CD8-positive, alpha-beta memory T cell (primary cell): ENCODE data around the gene TRPV6. TPM values are rescaled to one million over a fixed set of nuclear protein-coding genes. Genes with fewer than 3 reads are reported as not detected.
A peak's percentile ranks its signal among the peaks of the same experiment; 100 is the strongest.

Source experiments
- CTCF ChIA-PET: fragments of 350-600 bp; sonication (Branson Sonifier 250); formaldehyde crosslinking; loops from one replicate; lab custom pipeline; 2021; ENCODE audit warnings: antibody characterized with exemption; lab: Charles Lee
- POLR2A ChIA-PET: fragments of 350-600 bp; sonication (Branson Sonifier 250); formaldehyde crosslinking; loops from one replicate; lab custom pipeline; 2021; ENCODE audit warnings: antibody characterized with exemption; lab: Charles Lee
- DNase-seq, 5 donors: peaks; one replicate each; pipeline versions ENCODE4 v3.0.0 to v3.0.0-alpha.2; 2020 to 2022; ENCODE audit warnings: mixed read lengths in 1 of 5
- H3K27ac ChIP-seq: one replicate; pipeline ENCODE4 v1.7.0; 2013; ENCODE audit warnings: low read depth, mild to moderate bottlenecking, low read length, moderate library complexity
- H3K27me3 ChIP-seq: 2 replicates; pipeline ENCODE4 v1.7.0; 2013; ENCODE audit warnings: low read length, mild to moderate bottlenecking; ENCODE audit not compliant: insufficient read depth, poor library complexity, severe bottlenecking
- H3K36me3 ChIP-seq: 2 replicates; pipeline ENCODE4 v1.7.0; 2013; ENCODE audit warnings: mild to moderate bottlenecking, low read length, moderate library complexity; ENCODE audit not compliant: insufficient read depth
- H3K4me1 ChIP-seq: 2 replicates; pipeline ENCODE4 v1.7.0; 2013; ENCODE audit warnings: mild to moderate bottlenecking, low read length, moderate library complexity; ENCODE audit not compliant: insufficient read depth
- H3K4me3 ChIP-seq: 2 replicates; pipeline ENCODE4 v1.7.0; 2013; ENCODE audit warnings: mild to moderate bottlenecking, low read length
- H3K9me3 ChIP-seq: 2 replicates; pipeline ENCODE4 v1.7.0; 2013; ENCODE audit warnings: mild to moderate bottlenecking, low read length
- H3K27ac Mint-ChIP-seq, 8 donors: one replicate each; pipeline ENCODE4 v1.8.0; 2020 to 2021; ENCODE audit warnings: mixed read lengths in 8 of 8, mild to moderate bottlenecking in 6 of 8, inconsistent platforms in 3 of 8, moderate library complexity in 3 of 8
- H3K27me3 Mint-ChIP-seq, 2 donors: one replicate each; pipeline ENCODE4 v1.8.0; 2020 to 2021; ENCODE audit warnings: mixed read lengths in 2 of 2, mild to moderate bottlenecking in 1 of 2, moderate library complexity in 1 of 2
- H3K36me3 Mint-ChIP-seq, 3 donors: one replicate each; pipeline ENCODE4 v1.8.0; 2020 to 2021; ENCODE audit warnings: mixed read lengths in 3 of 3, inconsistent platforms in 1 of 3, mild to moderate bottlenecking in 1 of 3
- H3K4me1 Mint-ChIP-seq, 3 donors: one replicate each; pipeline ENCODE4 v1.8.0; 2020 to 2021; ENCODE audit warnings: mixed read lengths in 3 of 3, inconsistent platforms in 1 of 3, mild to moderate bottlenecking in 1 of 3
- H3K4me3 Mint-ChIP-seq, 7 donors: one replicate each; pipeline ENCODE4 v1.8.0; 2020 to 2021; ENCODE audit warnings: mixed read lengths in 7 of 7, mild to moderate bottlenecking in 6 of 7, moderate library complexity in 4 of 7, inconsistent platforms in 2 of 7
- H3K9me3 Mint-ChIP-seq, 5 donors: one replicate each; pipeline ENCODE4 v1.8.0; 2020 to 2022; ENCODE audit warnings: mixed read lengths in 5 of 5, mild to moderate bottlenecking in 3 of 5, moderate library complexity in 2 of 5, inconsistent platforms in 1 of 5
- polyA plus RNA-seq: library from polyadenylated mRNA; unstranded; fragments of 300-500 nt; fragmentation: Illumina TruSeq; gene quantifications from one replicate; pipeline ENCODE4 v1.2.3, GENCODE V29; 2021
- total RNA-seq, 2 experiments: library from RNA; stranded (reverse); gene quantifications; one replicate each; pipeline ENCODE4 v1.2.3, GENCODE V29; 2021

The TRPV6 gene
- total RNA-seq (not detected), polyA plus RNA-seq (not detected)

GRCh38 chr7:142885311-142886230, at the start of gene TRPV6:
TRPV6 (minus strand) TSS chr7:142885745.
- Histone ChIP-seq H3K36me3 (no peaks in the 10 kb centered on the region), H3K27ac (no peak within 1 kb of the TSS), H3K4me1 (no peaks in the 10 kb centered on the region), H3K27me3 (no peaks in the 10 kb centered on the region), H3K4me3 (no peak within 1 kb of the TSS), H3K9me3 (no peaks in the 10 kb centered on the region)
- Mint-ChIP-seq H3K4me3 (no peak within 1 kb of the TSS), H3K4me1 (peaks cover 0 to 4% (median 0%) of the 10 kb centered on the region in 3 donors), H3K36me3 (no peaks in the 10 kb centered on the region), H3K27ac (no peak within 1 kb of the TSS), H3K9me3 (no peaks in the 10 kb centered on the region), H3K27me3 (peaks cover 9 to 34% of the 10 kb centered on the region in 2 donors)
- no peak for DNase-seq
- ChIA-PET CTCF (no interaction called here), POLR2A (no interaction called here)

DNA sequence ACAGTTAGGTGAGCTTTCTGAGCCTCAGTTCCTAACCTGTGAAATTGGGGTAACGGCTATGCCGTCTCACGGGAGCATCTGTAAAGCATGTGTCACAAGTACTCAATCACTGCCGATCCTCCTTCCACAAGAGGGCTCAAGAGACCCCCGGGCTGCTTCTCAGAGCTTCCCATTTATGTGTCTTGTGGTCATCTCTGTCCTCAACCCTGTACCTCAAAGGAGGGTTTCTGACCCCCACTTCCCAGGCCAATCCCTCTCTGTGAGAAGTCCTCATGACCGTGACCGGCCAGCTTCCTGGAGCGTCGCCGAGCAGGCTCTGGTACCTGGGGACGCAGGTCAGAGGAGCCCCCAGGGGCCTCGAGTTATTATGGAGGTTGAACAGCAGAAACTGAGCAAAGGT, 48.5 kb upstream of the TRPV6 start:
- no peak for DNase-seq
- Mint-ChIP-seq H3K4me1 (no peaks in the 10 kb centered on the region), H3K4me3 (no peak overlapping the region), H3K9me3 (no peaks in the 10 kb centered on the region), H3K36me3 (no peaks in the 10 kb centered on the region), H3K27ac (no peak overlapping the region), H3K27me3 (peaks cover 13% of the 10 kb centered on the region in 2 donors)
- ChIA-PET CTCF (no interaction called here), POLR2A (no interaction called here)
- Histone ChIP-seq H3K36me3 (no peaks in the 10 kb centered on the region), H3K27ac (no peak overlapping the region), H3K4me1 (no peaks in the 10 kb centered on the region), H3K27me3 (no peaks in the 10 kb centered on the region), H3K9me3 (no peaks in the 10 kb centered on the region), H3K4me3 (no peak overlapping the region)

DNA sequence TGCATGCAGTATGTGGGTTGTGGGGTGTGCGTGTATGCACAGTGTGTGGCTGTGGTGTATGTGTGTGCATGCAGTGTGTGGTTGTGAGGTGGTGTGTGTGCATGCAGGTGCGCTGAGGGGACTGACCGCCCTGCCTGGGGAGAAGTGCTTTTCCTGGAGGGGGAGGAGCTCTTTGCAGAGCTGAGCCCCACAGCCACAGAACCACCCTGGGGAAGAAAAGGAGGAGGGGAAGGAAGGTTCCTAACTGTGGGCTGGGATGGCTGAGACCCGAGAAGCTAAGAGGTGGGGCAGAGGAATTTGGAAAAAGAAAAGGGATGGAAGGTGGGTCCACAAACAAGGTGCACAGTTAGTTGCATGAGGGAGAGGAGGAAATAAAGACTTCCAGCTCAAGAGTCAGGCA, 48.1 kb upstream of the TRPV6 start, which contains the start of gene TRPV5:
Gene TRPV5, minus strand, starts transcription at position 123 of the 400 bp plus-strand sequence. CDS start 287 bp downstream, outside the sequence.
- POLR2A ChIA-PET, result no interaction called here
- Histone ChIP-seq H3K27ac (no peak within 1 kb of the TSS), H3K27me3 (no peaks in the 10 kb centered on the region), H3K4me3 (no peak within 1 kb of the TSS), H3K9me3 (no peaks in the 10 kb centered on the region), H3K36me3 (no peaks in the 10 kb centered on the region), H3K4me1 (no peaks in the 10 kb centered on the region)
- Mint-ChIP-seq H3K9me3 (no peaks in the 10 kb centered on the region), H3K4me3 (no peak within 1 kb of the TSS), H3K4me1 (no peaks in the 10 kb centered on the region), H3K36me3 (no peaks in the 10 kb centered on the region), H3K27me3 (peaks cover 13 to 15% of the 10 kb centered on the region in 2 donors), H3K27ac (no peak within 1 kb of the TSS)
- CTCF ChIA-PET, result no interaction called here
- DNase-seq, result no peak

GRCh38 chr7:142933092-142933475, 47.5 kb upstream of the TRPV6 start:
- Mint-ChIP-seq H3K27ac (no peak overlapping the region), H3K4me3 (no peak overlapping the region), H3K36me3 (no peaks in the 10 kb centered on the region), H3K9me3 (no peaks in the 10 kb centered on the region), H3K4me1 (no peaks in the 10 kb centered on the region), H3K27me3 (peaks cover 13 to 17% of the 10 kb centered on the region in 2 donors)
- DNase-seq, result no peak
- Histone ChIP-seq H3K27ac (no peak overlapping the region), H3K9me3 (no peaks in the 10 kb centered on the region), H3K4me3 (no peak overlapping the region), H3K4me1 (no peaks in the 10 kb centered on the region), H3K36me3 (no peaks in the 10 kb centered on the region), H3K27me3 (no peaks in the 10 kb centered on the region)
- ChIA-PET POLR2A (no interaction called here), CTCF (no interaction called here)

GRCh38 chr7:142932386-142933091, 47.0 kb upstream of the TRPV6 start:
- peaks cover 13 to 15% of the 10 kb centered on the region in 2 donors for H3K27me3 Mint-ChIP-seq
- H3K4me1 Mint-ChIP-seq, result no peaks in the 10 kb centered on the region
- H3K9me3 Mint-ChIP-seq, result no peaks in the 10 kb centered on the region
- ChIA-PET CTCF (no interaction called here), POLR2A (no interaction called here)
- H3K27ac Mint-ChIP-seq, result no peak overlapping the region
- no peak overlapping the region for H3K4me3 Mint-ChIP-seq
- no peak overlapping the region for H3K4me3 ChIP-seq
- H3K36me3 ChIP-seq, result no peaks in the 10 kb centered on the region
- H3K36me3 Mint-ChIP-seq, result no peaks in the 10 kb centered on the region
- H3K27me3 ChIP-seq, result no peaks in the 10 kb centered on the region
- no peaks in the 10 kb centered on the region for H3K9me3 ChIP-seq
- no peak overlapping the region for H3K27ac ChIP-seq
- no peaks in the 10 kb centered on the region for H3K4me1 ChIP-seq
- no peak for DNase-seq

DNA sequence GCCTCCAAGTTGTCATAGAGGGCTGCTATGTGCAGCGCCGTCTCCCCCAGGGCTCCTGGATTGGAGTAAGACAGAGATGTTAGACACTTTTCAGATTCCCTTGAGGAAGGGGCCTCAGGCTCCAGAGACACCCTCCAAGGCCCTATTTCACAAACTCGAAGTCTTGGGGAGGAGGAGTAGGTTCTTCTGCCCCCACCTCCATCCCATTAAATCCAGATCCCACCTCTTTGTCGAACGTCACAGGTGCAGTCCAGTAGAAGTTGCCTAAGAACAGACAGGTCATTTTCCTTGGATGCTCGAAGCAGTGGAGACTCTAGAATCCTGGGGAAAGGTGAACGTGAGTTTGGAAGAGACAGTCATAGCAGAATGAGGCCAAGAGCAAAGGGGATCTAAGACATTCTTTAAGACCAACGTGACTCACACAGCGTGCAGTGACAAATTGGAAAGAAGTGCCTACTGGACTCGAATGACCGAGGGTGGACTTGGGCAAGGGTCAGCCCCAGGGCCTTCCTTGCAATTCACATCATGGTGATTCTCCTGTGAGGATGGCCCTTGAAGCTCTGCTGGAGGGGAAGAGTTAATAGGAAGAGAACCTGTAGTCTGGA, 44.7 kb upstream of the TRPV6 start:
- H3K9me3 Mint-ChIP-seq, result no peaks in the 10 kb centered on the region
- H3K27me3 Mint-ChIP-seq, result peaks cover 6 to 16% of the 10 kb centered on the region in 2 donors
- H3K9me3 ChIP-seq, result no peaks in the 10 kb centered on the region
- CTCF ChIA-PET, result no interaction called here
- no peaks in the 10 kb centered on the region for H3K27me3 ChIP-seq
- no peaks in the 10 kb centered on the region for H3K36me3 ChIP-seq
- H3K36me3 Mint-ChIP-seq, result no peaks in the 10 kb centered on the region
- DNase-seq, result no peak
- H3K4me3 Mint-ChIP-seq, result no peak overlapping the region
- no peaks in the 10 kb centered on the region for H3K4me1 Mint-ChIP-seq
- H3K4me1 ChIP-seq, result no peaks in the 10 kb centered on the region
- H3K27ac Mint-ChIP-seq, result peak overlapping the region in 1 of 8 donors; percentile 78
- H3K4me3 ChIP-seq, result no peak overlapping the region
- POLR2A ChIA-PET, result no interaction called here
- no peak overlapping the region for H3K27ac ChIP-seq

DNA sequence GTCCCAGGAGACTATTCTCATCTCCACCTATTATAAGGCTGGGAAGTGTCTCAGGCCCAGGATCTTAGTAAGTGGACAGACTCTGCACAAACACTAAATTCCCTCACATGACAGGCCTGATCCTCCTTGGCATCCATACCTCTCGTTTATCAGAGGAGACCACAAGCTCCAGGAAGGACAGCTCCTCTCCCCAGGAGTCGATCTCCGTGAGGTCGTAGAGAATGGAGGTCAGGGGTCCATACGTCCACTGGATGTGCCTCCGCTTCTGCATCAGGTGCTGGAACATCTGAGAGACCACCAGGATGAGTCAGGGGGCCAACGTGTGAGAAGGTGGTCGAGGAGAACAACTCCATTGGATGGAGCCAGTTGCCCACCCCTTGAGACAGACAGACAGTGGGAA, 42.4 kb upstream of the TRPV6 start:
- no peaks in the 10 kb centered on the region for H3K36me3 ChIP-seq
- H3K4me3 ChIP-seq, result no peak overlapping the region
- H3K9me3 ChIP-seq, result no peaks in the 10 kb centered on the region
- Mint-ChIP-seq H3K36me3 (no peaks in the 10 kb centered on the region), H3K4me1 (no peaks in the 10 kb centered on the region), H3K27ac (no peak overlapping the region), H3K9me3 (no peaks in the 10 kb centered on the region), H3K4me3 (no peak overlapping the region), H3K27me3 (peaks cover 0 to 12% of the 10 kb centered on the region in 2 donors)
- POLR2A ChIA-PET, result no interaction called here
- no peak for DNase-seq
- no peaks in the 10 kb centered on the region for H3K27me3 ChIP-seq
- H3K4me1 ChIP-seq, result no peaks in the 10 kb centered on the region
- CTCF ChIA-PET, result no interaction called here
- H3K27ac ChIP-seq, result no peak overlapping the region
